Measurements from ENCODE around the gene PCCA.
"Not testable (repeated sequence)": the region's sequence is repeated elsewhere in the genome, so short reads cannot be mapped to it uniquely, and the experiment has no call there.

PCCA gene

GRCh38 chr13:100381595-100382224 is 292.8 kb downstream of the PCCA start:
- no peak for DNase-seq

GRCh38 chr13:100382785-100383184 is 293.9 kb downstream of the PCCA start:
- no peak for DNase-seq

GRCh38 chr13:100387416-100387815 is 298.5 kb downstream of the PCCA start:
- no peak for DNase-seq

- not testable (repeated sequence) for DNase-seq
These were observed 299.3 kb downstream of the PCCA start for GRCh38 chr13:100388150-100388549.

GRCh38 chr13:100388923-100389322 is 300.0 kb downstream of the PCCA start:
- DNase-seq: no peak

- no peak for DNase-seq
These were observed 300.7 kb downstream of the PCCA start for GRCh38 chr13:100389617-100390016.

- peak; percentile 32 for DNase-seq
These were observed 304.1 kb downstream of the PCCA start for GRCh38 chr13:100392709-100393630.

- DNase-seq: no peak
These were observed 305.3 kb downstream of the PCCA start for GRCh38 chr13:100394005-100394695.

GRCh38 chr13:100395698-100396373 is 306.9 kb downstream of the PCCA start:
- no peak for DNase-seq

- no peak for DNase-seq
These were observed 307.9 kb downstream of the PCCA start for GRCh38 chr13:100396776-100397175.

- DNase-seq: no peak
These were observed 308.7 kb downstream of the PCCA start for GRCh38 chr13:100397627-100398026.

GRCh38 chr13:100398360-100398759 is 309.5 kb downstream of the PCCA start:
- no peak for DNase-seq

GRCh38 chr13:100399455-100399854 is 310.6 kb downstream of the PCCA start:
- no peak for DNase-seq

GRCh38 chr13:100403675-100404074 is 314.8 kb downstream of the PCCA start:
- DNase-seq: no peak

GRCh38 chr13:100409132-100409531 is 320.2 kb downstream of the PCCA start:
- DNase-seq: no peak

- no peak for DNase-seq
These were observed 334.5 kb downstream of the PCCA start for GRCh38 chr13:100423375-100423774.

GRCh38 chr13:100428986-100429385 is 340.1 kb downstream of the PCCA start:
- DNase-seq: no peak

- no peak for DNase-seq
These were observed 343.7 kb downstream of the PCCA start for GRCh38 chr13:100432611-100433010.

- no peak for DNase-seq
These were observed 344.6 kb downstream of the PCCA start for GRCh38 chr13:100433475-100433874.

- no peak for DNase-seq
These were observed 345.3 kb downstream of the PCCA start for GRCh38 chr13:100434010-100434763.

- DNase-seq: no peak
These were observed 347.2 kb downstream of the PCCA start for GRCh38 chr13:100436099-100436498.

- no peak for DNase-seq
These were observed 349.3 kb downstream of the PCCA start for GRCh38 chr13:100438059-100438788.
